ENCODE results near the gene FAM124A. TPM values are rescaled to one million over a fixed set of nuclear protein-coding genes. Genes with fewer than 3 reads are reported as not detected.
A peak's percentile ranks its signal among the peaks of the same experiment; 100 is the strongest.

FAM124A gene
- total and polyA plus RNA-seq, 2 donors from 2014 or later, result 3.5 to 7.7 TPM

GRCh38 chr13:51230477-51231105 is 8.4 kb downstream of the FAM124A start:
- FAIRE-seq (no peak), DNase-seq (peak in 3 of 5 donors; percentile 29 to 77 (median 38))
- H3K27me3 ChIP-seq (ENCODE audit: control insufficient read depth, insufficient read depth, low read length), result no peaks in the 10 kb centered on the region
- intact Hi-C loops (cut with DNase I), result no loop called here
- H3K4me3 ChIP-seq (ENCODE audit: low read length in 3 of 3), result peak overlapping the region in 1 of 3 donors; percentile 50
- H3K36me3 ChIP-seq (ENCODE audit: control insufficient read depth in 2 of 3, insufficient read depth in 3 of 3, low read length in 3 of 3), result no peaks in the 10 kb centered on the region
- H3K9me3 ChIP-seq (ENCODE audit: control insufficient read depth in 2 of 3, insufficient read depth in 1 of 3, low read length in 3 of 3), result no peaks in the 10 kb centered on the region
- peaks cover 0 to 3% (median 0%) of the 10 kb centered on the region in 3 donors for H3K4me1 ChIP-seq (ENCODE audit: control insufficient read depth in 2 of 3, insufficient read depth in 2 of 3, low read depth in 1 of 3, low read length in 3 of 3)
- no peak for TF ChIP-seq CTCF (IDR thresholded peaks at IDR 0.05; ENCODE audit: borderline replicate concordance, extremely low read depth, insufficient read depth)
- peak overlapping the region in 1 of 3 donors; percentile 15 for H3K9ac ChIP-seq (ENCODE audit: low read length in 3 of 3)
- peak overlapping the region; percentile 24 to 75 for H3K27ac ChIP-seq (ENCODE audit: low read depth in 2 of 2, low read length in 2 of 2)

GRCh38 chr13:51231456-51231855 is 9.3 kb downstream of the FAM124A start:
- intact Hi-C loops (cut with DNase I), result no loop called here
- no peaks in the 10 kb centered on the region for H3K27me3 ChIP-seq (ENCODE audit: control insufficient read depth, insufficient read depth, low read length)
- no peaks in the 10 kb centered on the region for H3K9me3 ChIP-seq (ENCODE audit: control insufficient read depth in 2 of 3, insufficient read depth in 1 of 3, low read length in 3 of 3)
- no peak for FAIRE-seq
- H3K27ac ChIP-seq (ENCODE audit: low read depth in 2 of 2, low read length in 2 of 2), result no peak overlapping the region
- TF ChIP-seq CTCF (IDR thresholded peaks at IDR 0.05; ENCODE audit: borderline replicate concordance, extremely low read depth, insufficient read depth), result no peak
- no peak overlapping the region for H3K4me3 ChIP-seq (ENCODE audit: low read length in 3 of 3)
- no peak overlapping the region for H3K9ac ChIP-seq (ENCODE audit: low read length in 3 of 3)
- no peaks in the 10 kb centered on the region for H3K36me3 ChIP-seq (ENCODE audit: control insufficient read depth in 2 of 3, insufficient read depth in 3 of 3, low read length in 3 of 3)
- H3K4me1 ChIP-seq (ENCODE audit: control insufficient read depth in 2 of 3, insufficient read depth in 2 of 3, low read depth in 1 of 3, low read length in 3 of 3), result peaks cover 0 to 3% (median 0%) of the 10 kb centered on the region in 3 donors
- no peak for DNase-seq

- H3K27ac ChIP-seq (ENCODE audit: low read depth in 2 of 2, low read length in 2 of 2), result no peak overlapping the region
- no peak for FAIRE-seq
- intact Hi-C loops (cut with DNase I), result no loop called here
- H3K4me1 ChIP-seq (ENCODE audit: control insufficient read depth in 2 of 3, insufficient read depth in 2 of 3, low read depth in 1 of 3, low read length in 3 of 3), result peaks cover 0 to 3% (median 0%) of the 10 kb centered on the region in 3 donors
- H3K9ac ChIP-seq (ENCODE audit: low read length in 3 of 3), result no peak overlapping the region
- no peak overlapping the region for H3K4me3 ChIP-seq (ENCODE audit: low read length in 3 of 3)
- no peak for TF ChIP-seq CTCF (IDR thresholded peaks at IDR 0.05; ENCODE audit: borderline replicate concordance, extremely low read depth, insufficient read depth)
- H3K9me3 ChIP-seq (ENCODE audit: control insufficient read depth in 2 of 3, insufficient read depth in 1 of 3, low read length in 3 of 3), result no peaks in the 10 kb centered on the region
- H3K27me3 ChIP-seq (ENCODE audit: control insufficient read depth, insufficient read depth, low read length), result no peaks in the 10 kb centered on the region
- DNase-seq, result no peak
- no peaks in the 10 kb centered on the region for H3K36me3 ChIP-seq (ENCODE audit: control insufficient read depth in 2 of 3, insufficient read depth in 3 of 3, low read length in 3 of 3)
Observed at GRCh38 chr13:51232328-51232727, 10.1 kb downstream of the FAM124A start.

Measured in kidney (tissue), 14 donors.